ENCODE results near the gene TNS4. TPM values are rescaled to one million over a fixed set of nuclear protein-coding genes. Genes with fewer than 3 reads are reported as not detected.

TNS4 gene
- total RNA-seq, 1 experiment from 2014 or later: 36.6 TPM

DNA sequence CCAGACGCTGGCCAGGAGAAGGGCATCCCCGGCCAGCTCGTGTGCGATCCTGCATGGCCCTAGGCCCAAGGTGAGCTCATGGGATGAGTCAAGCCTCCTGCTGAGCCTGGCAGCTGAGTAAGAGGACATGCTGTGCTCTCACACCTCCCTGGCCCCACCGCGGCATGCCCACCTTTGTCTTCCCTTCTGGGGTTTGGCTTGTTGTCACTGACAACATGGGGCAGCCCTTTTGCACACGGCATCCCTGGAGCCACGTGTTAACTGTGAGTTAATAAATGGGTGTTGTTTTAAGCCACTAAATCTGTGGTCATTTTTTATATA, 8.9 kb upstream of the TNS4 start (continued):
- TF ChIP-seq ZFX (IDR thresholded peaks at IDR 0.05): 0 out of 2 replicates have a peak, but pooled peaks have one; percentile 0
- TF ChIP-seq SIN3A (IDR thresholded peaks at IDR 0.05; ENCODE audit: low read depth): peak; percentile 62; the same call in 1 of the 2 replicates

GRCh38 chr17:40509626-40510327, 8.4 kb upstream of the TNS4 start:
- TF ChIP-seq REST (IDR thresholded peaks at IDR 0.05; ENCODE audit: low read depth) (no peak), ZFX (IDR thresholded peaks at IDR 0.05) (peak; percentile 27; the same call in 1 of the 2 replicates)

More at GRCh38 chr17:40509626-40510327, 8.4 kb upstream of the TNS4 start:
- peak overlapping the region in 1 of 2 experiments; percentile 23; a peak in 1 of 4 replicates for H3K4me3 ChIP-seq (replicated peaks in 1 of 2; ENCODE audit: low read depth in 1 of 2, low read length in 2 of 2)
- no peaks in the 10 kb centered on the region for H4K20me1 ChIP-seq (ENCODE audit: insufficient read depth)
- no peaks in the 10 kb centered on the region for H3K9me3 ChIP-seq (ENCODE audit: control insufficient read depth in 1 of 2, insufficient read depth in 1 of 2, low read depth in 1 of 2, low read length in 2 of 2)
- peak overlapping the region; percentile 67 for H2AFZ ChIP-seq (ENCODE audit: low read depth, low read length, poor library complexity, severe bottlenecking)
- BruUV-seq (replicated peaks): no TSS peak
- DNase-seq (ENCODE audit: low read depth, low spot score) (no peak), ATAC-seq (peak; percentile 51)
- H3K9me2 ChIP-seq (ENCODE audit: insufficient read depth): no peaks in the 10 kb centered on the region
- CTCF ChIA-PET: interaction anchor here (1.2 to 1.9 kb wide), 4 partner anchors 8 to 50 kb away, joined by 3 to 9 read pairs (median 3); partner anchors contain the start of gene TNS4
- no peaks in the 10 kb centered on the region for H3K79me2 ChIP-seq (ENCODE audit: insufficient read depth, low read length)
- no peaks in the 10 kb centered on the region for H3K27me3 ChIP-seq (ENCODE audit: insufficient read depth, low read length)
- intact Hi-C loops (cut with micrococcal nuclease): no loop called here
- peak overlapping the region; percentile 47 for H3K27ac ChIP-seq (ENCODE audit: low read depth, low read length)
- H3K4me1 ChIP-seq (ENCODE audit: control insufficient read depth in 1 of 2, insufficient read depth in 2 of 2, low read length in 2 of 2): peaks cover 39 to 62% of the 10 kb centered on the region in 2 experiments
- H3K9ac ChIP-seq (ENCODE audit: low read length): peak overlapping the region; percentile 48
- no peaks in the 10 kb centered on the region for H3K36me3 ChIP-seq (ENCODE audit: control insufficient read depth in 1 of 2, insufficient read depth in 2 of 2, low read length in 2 of 2)
- RAD21 ChIA-PET (ENCODE audit: low non-redundant PET in 1 of 2, low total read pairs in 2 of 2, uncharacterized antibody in 2 of 2, unreplicated experiment in 2 of 2): interaction anchor here in 1 of 2 experiments (0.6 kb wide), 1 partner anchor 23 kb away, joined by 3 read pairs; no protein-coding TSS in a partner anchor
- H3K4me2 ChIP-seq (ENCODE audit: low read length): peak overlapping the region; percentile 66
- POLR2A ChIA-PET: interaction anchor here (0.7 to 2.2 kb wide), 3 partner anchors 8 to 92 kb away, joined by 3 to 5 read pairs (median 5); partner anchors contain the start of genes TNS4 and TOP2A
